Esophagus (tissue), 2 donors: Measurements from ENCODE around the gene MITF. TPM values are rescaled to one million over a fixed set of nuclear protein-coding genes. Genes with fewer than 3 reads are reported as not detected.

ENCODE experiments used
- H3K27ac ChIP-seq, 2 donors: one replicate each; pipeline ENCODE4 v1.5.1; 2013; ENCODE audit warnings: low read depth in 2 of 2, mild to moderate bottlenecking in 2 of 2, inconsistent platforms in 1 of 2, low read length in 1 of 2, moderate library complexity in 1 of 2
- H3K27me3 ChIP-seq, 2 donors: one replicate each; pipeline ENCODE4 v1.6.1; 2013; ENCODE audit warnings: low read length in 2 of 2, control low read depth in 1 of 2, mild to moderate bottlenecking in 1 of 2; ENCODE audit not compliant: insufficient read depth in 2 of 2, control insufficient read depth in 1 of 2
- H3K36me3 ChIP-seq, 2 donors: one replicate each; pipeline ENCODE4 v1.6.1; 2013; ENCODE audit warnings: low read length in 1 of 2; ENCODE audit not compliant: control insufficient read depth in 2 of 2, insufficient read depth in 2 of 2
- H3K4me1 ChIP-seq, 2 donors: one replicate each; pipeline ENCODE4 v1.6.1; 2013; ENCODE audit warnings: low read length in 1 of 2; ENCODE audit not compliant: control insufficient read depth in 2 of 2, insufficient read depth in 2 of 2
- H3K4me3 ChIP-seq, 2 donors: one replicate each; pipeline ENCODE4 v1.5.1; 2013; ENCODE audit warnings: low read length in 2 of 2, mild to moderate bottlenecking in 2 of 2, low read depth in 1 of 2, moderate library complexity in 1 of 2
- H3K9me3 ChIP-seq, 2 donors: one replicate each; pipeline ENCODE4 v1.6.1; 2013; ENCODE audit warnings: mild to moderate bottlenecking in 2 of 2, low read depth in 1 of 2, low read length in 1 of 2, moderate library complexity in 1 of 2; ENCODE audit not compliant: control insufficient read depth in 2 of 2, insufficient read depth in 1 of 2
- WGBS, 2 donors: extraction: QIAGEN DNeasy Blood & Tissue Kit; methylation state at CpG; one replicate each; pipeline ENCODE4 v1.1.7; 2013; 5-methylcytosine and 5-hydroxymethylcytosine counted together
- polyA plus RNA-seq, 2 donors: library from polyadenylated mRNA; stranded (reverse); fragments of 200-250 nt; gene quantifications; one replicate each; pipeline ENCODE4 v1.2.3, GENCODE V29; 2013
- donor health status: healthy with polysubstance abuse.
- donor health status: Bipolar disorder and iron deficiency.

MITF gene
- polyA plus RNA-seq, 2 donors, result 2.0 to 3.3 TPM

GRCh38 chr3:69871251-69871650 lies 132.0 kb downstream of the MITF start:
- WGBS, 2 donors, result 73 to 83% methylated on average over 2 of the region's 2 CpGs
- no peak overlapping the region for H3K27ac ChIP-seq
- no peak overlapping the region for H3K4me3 ChIP-seq
- no peaks in the 10 kb centered on the region for H3K36me3 ChIP-seq
- no peaks in the 10 kb centered on the region for H3K4me1 ChIP-seq
- H3K27me3 ChIP-seq, result no peaks in the 10 kb centered on the region
- no peaks in the 10 kb centered on the region for H3K9me3 ChIP-seq

- H3K4me1 ChIP-seq, result no peaks in the 10 kb centered on the region
- no peak overlapping the region for H3K4me3 ChIP-seq
- WGBS, 2 donors, result 77 to 82% methylated on average over 3 of the region's 3 CpGs
- H3K9me3 ChIP-seq, result no peaks in the 10 kb centered on the region
- no peak overlapping the region for H3K27ac ChIP-seq
- H3K36me3 ChIP-seq, result no peaks in the 10 kb centered on the region
- no peaks in the 10 kb centered on the region for H3K27me3 ChIP-seq
Observed at GRCh38 chr3:69871868-69872267, 132.6 kb downstream of the MITF start.

- Histone ChIP-seq H3K4me3 (no peak overlapping the region), H3K27ac (no peak overlapping the region), H3K27me3 (no peaks in the 10 kb centered on the region), H3K4me1 (no peaks in the 10 kb centered on the region), H3K36me3 (no peaks in the 10 kb centered on the region), H3K9me3 (no peaks in the 10 kb centered on the region)
- WGBS, 2 donors, result 83 to 88% methylated on average over 4 of the region's 4 CpGs
Observed at GRCh38 chr3:69872783-69873378, 133.6 kb downstream of the MITF start.

GRCh38 chr3:69876073-69876472 lies 136.8 kb downstream of the MITF start:
- H3K9me3 ChIP-seq, result no peaks in the 10 kb centered on the region
- H3K36me3 ChIP-seq, result no peaks in the 10 kb centered on the region
- no peak overlapping the region for H3K4me3 ChIP-seq
- H3K4me1 ChIP-seq, result no peaks in the 10 kb centered on the region
- 95% methylated on average over 9 of the region's 9 CpGs for WGBS, 2 donors
- no peaks in the 10 kb centered on the region for H3K27me3 ChIP-seq
- H3K27ac ChIP-seq, result no peak overlapping the region

- no peaks in the 10 kb centered on the region for H3K4me1 ChIP-seq
- H3K4me3 ChIP-seq, result no peak overlapping the region
- no peaks in the 10 kb centered on the region for H3K27me3 ChIP-seq
- no peak overlapping the region for H3K27ac ChIP-seq
- no peaks in the 10 kb centered on the region for H3K9me3 ChIP-seq
- H3K36me3 ChIP-seq, result peaks cover 0 to under 1% of the 10 kb centered on the region in 2 donors
- WGBS, 2 donors, result 92 to 94% methylated on average over 3 of the region's 3 CpGs
Observed at GRCh38 chr3:69878254-69878653, 139.0 kb downstream of the MITF start.

- no peak overlapping the region for H3K27ac ChIP-seq
Observed at GRCh38 chr3:69879051-69879450, 139.8 kb downstream of the MITF start.

GRCh38 chr3:69880069-69880640 lies 140.9 kb downstream of the MITF start:
- Histone ChIP-seq H3K4me1 (no peaks in the 10 kb centered on the region), H3K27ac (no peak overlapping the region), H3K27me3 (no peaks in the 10 kb centered on the region), H3K9me3 (no peaks in the 10 kb centered on the region), H3K4me3 (no peak overlapping the region), H3K36me3 (peaks cover 0 to 3% of the 10 kb centered on the region in 2 donors)
- WGBS, 2 donors, result 74 to 84% methylated on average over 4 of the region's 4 CpGs

More at GRCh38 chr3:69879051-69879450, 139.8 kb downstream of the MITF start:
- no peaks in the 10 kb centered on the region for H3K27me3 ChIP-seq
- H3K36me3 ChIP-seq, result peaks cover 0 to 3% of the 10 kb centered on the region in 2 donors
- WGBS, 2 donors, result 94% methylated on average over 14 of the region's 14 CpGs
- no peak overlapping the region for H3K4me3 ChIP-seq
- no peaks in the 10 kb centered on the region for H3K4me1 ChIP-seq
- H3K9me3 ChIP-seq, result no peaks in the 10 kb centered on the region

- Histone ChIP-seq H3K4me3 (no peak overlapping the region), H3K4me1 (no peaks in the 10 kb centered on the region), H3K36me3 (peaks cover 0 to 3% of the 10 kb centered on the region in 2 donors), H3K9me3 (no peaks in the 10 kb centered on the region), H3K27me3 (no peaks in the 10 kb centered on the region), H3K27ac (no peak overlapping the region)
- WGBS, 2 donors, result 48 to 59% methylated on average over 1 of the region's 1 CpG
Observed at GRCh38 chr3:69881051-69881450, 141.8 kb downstream of the MITF start.

GRCh38 chr3:69881756-69882428 lies 142.6 kb downstream of the MITF start:
- H3K27ac ChIP-seq, result no peak overlapping the region
- 87 to 90% methylated on average over 5 of the region's 5 CpGs for WGBS, 2 donors
- H3K9me3 ChIP-seq, result no peaks in the 10 kb centered on the region
- no peaks in the 10 kb centered on the region for H3K4me1 ChIP-seq
- H3K27me3 ChIP-seq, result no peaks in the 10 kb centered on the region
- no peak overlapping the region for H3K4me3 ChIP-seq
- H3K36me3 ChIP-seq, result peaks cover 0 to 3% of the 10 kb centered on the region in 2 donors
